ENCODE data around the gene DYNLRB1. TPM values are rescaled to one million over a fixed set of nuclear protein-coding genes. Genes with fewer than 3 reads are reported as not detected.
A peak's percentile ranks its signal among the peaks of the same experiment; 100 is the strongest.

Gene DYNLRB1
- total RNA-seq, 1 donor from 2014 or later = 161 TPM

DNA sequence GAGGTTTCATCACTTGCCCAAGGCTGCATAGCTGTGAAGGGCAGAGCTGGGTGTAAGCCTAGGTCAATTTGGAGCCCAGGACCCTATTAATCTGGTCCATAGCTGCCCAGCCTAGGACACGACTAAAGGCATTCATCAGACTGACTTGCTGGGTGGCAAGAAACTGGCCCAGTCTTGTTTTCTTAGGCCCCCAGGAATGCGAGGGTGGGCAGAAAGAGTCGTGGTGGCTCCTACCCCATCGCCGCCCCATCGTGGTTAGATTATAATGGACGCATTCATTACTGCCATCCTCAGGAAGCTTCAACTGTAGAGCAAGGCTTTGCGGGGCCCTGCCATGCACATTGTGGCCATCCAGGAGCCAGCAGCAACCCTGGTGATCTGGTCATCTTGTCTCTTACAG is 16.1 kb downstream of the DYNLRB1 start:
- ATAC-seq (no peak), DNase-seq (no peak)
- Histone ChIP-seq H3K4me3 (no peak overlapping the region), H3K9me3 (no peaks in the 10 kb centered on the region), H3K4me1 (peaks cover 26% of the 10 kb centered on the region), H3K27me3 (ENCODE audit: low read depth) (no peaks in the 10 kb centered on the region), H3K27ac (no peak overlapping the region), H3K36me3 (peaks cover 95% of the 10 kb centered on the region)
- intact Hi-C loops (cut with DNase I) = no loop called here
- TF ChIP-seq, protein P1, sequence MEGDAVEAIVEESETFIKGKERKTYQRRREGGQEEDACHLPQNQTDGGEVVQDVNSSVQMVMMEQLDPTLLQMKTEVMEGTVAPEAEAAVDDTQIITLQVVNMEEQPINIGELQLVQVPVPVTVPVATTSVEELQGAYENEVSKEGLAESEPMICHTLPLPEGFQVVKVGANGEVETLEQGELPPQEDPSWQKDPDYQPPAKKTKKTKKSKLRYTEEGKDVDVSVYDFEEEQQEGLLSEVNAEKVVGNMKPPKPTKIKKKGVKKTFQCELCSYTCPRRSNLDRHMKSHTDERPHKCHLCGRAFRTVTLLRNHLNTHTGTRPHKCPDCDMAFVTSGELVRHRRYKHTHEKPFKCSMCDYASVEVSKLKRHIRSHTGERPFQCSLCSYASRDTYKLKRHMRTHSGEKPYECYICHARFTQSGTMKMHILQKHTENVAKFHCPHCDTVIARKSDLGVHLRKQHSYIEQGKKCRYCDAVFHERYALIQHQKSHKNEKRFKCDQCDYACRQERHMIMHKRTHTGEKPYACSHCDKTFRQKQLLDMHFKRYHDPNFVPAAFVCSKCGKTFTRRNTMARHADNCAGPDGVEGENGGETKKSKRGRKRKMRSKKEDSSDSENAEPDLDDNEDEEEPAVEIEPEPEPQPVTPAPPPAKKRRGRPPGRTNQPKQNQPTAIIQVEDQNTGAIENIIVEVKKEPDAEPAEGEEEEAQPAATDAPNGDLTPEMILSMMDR (IDR thresholded peaks at IDR 0.05) = no peak

DNA sequence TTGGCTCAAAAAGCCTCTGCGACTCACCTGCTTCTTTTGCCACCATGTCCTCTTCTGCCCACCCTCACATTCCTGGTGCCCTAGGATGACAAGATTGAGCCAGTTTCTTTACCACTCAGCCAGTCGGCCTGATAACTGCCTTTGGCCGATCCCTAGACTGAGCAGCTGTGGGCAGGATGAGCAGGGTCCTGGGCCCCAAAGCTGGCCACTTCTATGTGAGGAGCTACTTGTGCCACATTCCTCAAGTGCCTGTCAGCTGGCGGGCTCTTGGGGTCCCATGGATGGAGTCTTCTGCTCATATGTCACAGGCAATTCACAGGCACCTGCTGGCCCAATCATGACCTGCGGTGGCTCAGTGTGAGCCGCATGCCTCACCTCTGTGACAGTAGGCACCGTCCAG is 16.5 kb downstream of the DYNLRB1 start:
- H3K36me3 ChIP-seq = peaks cover 95% of the 10 kb centered on the region
- intact Hi-C loops (cut with DNase I) = no loop called here
- no peak overlapping the region for H3K27ac ChIP-seq
- H3K27me3 ChIP-seq (ENCODE audit: low read depth) = no peaks in the 10 kb centered on the region
- DNase-seq (no peak), ATAC-seq (no peak)
- no peak overlapping the region for H3K4me3 ChIP-seq
- peaks cover 25% of the 10 kb centered on the region for H3K4me1 ChIP-seq
- no peaks in the 10 kb centered on the region for H3K9me3 ChIP-seq
- TF ChIP-seq, protein P1 (IDR thresholded peaks at IDR 0.05) = no peak

DNA sequence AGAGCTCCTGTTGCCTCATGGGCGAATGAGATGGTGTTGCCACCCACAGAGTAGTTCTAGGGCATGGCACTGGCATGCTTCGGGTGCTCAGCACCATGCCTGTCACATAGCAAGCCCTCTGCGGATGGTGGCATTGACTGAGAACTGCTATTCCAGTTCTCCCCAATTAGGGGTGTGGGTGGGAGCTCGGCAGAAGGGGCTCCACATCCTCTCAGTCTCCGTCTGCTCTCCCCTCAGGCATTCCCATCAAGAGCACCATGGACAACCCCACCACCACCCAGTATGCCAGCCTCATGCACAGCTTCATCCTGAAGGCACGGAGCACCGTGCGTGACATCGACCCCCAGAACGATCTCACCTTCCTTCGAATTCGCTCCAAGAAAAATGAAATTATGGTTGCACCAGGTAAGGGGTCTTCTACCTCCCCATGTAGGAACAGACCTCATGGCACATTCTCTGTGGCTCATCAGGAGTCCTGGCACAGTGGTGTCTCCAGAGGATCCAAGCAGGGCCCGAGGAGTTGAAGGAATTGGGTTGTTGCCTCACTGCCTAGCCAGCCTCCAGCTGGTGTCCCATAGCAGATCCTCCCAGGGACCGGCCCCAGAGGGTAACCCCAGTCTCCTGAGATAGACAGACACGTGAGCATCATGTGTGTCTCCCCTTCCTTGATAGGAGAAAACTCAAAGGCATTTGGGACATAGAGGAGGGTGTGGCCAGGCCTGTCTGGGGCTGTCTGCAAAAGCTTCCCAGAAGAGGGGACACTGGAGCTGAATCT is 18.4 kb downstream of the DYNLRB1 start:
- Histone ChIP-seq H3K36me3 (peaks cover 94% of the 10 kb centered on the region), H3K4me1 (peaks cover 12% of the 10 kb centered on the region), H3K9me3 (no peaks in the 10 kb centered on the region), H3K4me3 (no peak overlapping the region), H3K27ac (no peak overlapping the region), H3K27me3 (ENCODE audit: low read depth) (no peaks in the 10 kb centered on the region)
- no peak for DNase-seq
- intact Hi-C loops (cut with DNase I) = no loop called here
- TF ChIP-seq, protein P1 (IDR thresholded peaks at IDR 0.05) = no peak
- no peak for ATAC-seq

DNA sequence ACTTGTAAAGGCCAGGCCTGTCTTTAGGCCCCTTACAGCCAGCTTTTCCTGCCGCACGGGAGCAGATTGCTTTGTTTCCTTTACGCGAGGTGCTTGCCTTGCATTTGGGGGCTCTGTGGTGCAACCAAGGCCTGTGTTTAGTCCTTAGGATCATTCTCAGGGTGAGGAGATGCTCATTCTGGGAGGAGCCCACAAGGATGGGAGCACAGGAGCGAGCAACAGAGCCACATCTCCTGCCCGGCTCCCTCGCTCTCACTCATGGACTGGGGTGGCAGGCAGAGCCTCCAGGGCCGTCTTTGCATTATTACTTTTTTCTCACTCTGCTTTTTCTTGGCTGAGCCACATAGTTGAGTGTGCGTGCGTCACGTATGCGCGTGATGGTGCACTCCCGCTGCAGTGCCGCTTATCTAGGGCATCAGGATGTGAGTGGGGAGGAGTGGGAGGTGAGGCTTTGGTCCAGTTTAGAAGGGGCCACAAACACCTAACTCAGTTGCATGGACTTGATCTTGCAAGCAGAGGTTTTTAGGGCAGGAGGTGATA is 19.1 kb downstream of the DYNLRB1 start:
- no peak for ATAC-seq
- Histone ChIP-seq H3K4me1 (peaks cover 4% of the 10 kb centered on the region), H3K9me3 (no peaks in the 10 kb centered on the region), H3K27ac (no peak overlapping the region), H3K4me3 (no peak overlapping the region), H3K36me3 (peaks cover 94% of the 10 kb centered on the region), H3K27me3 (ENCODE audit: low read depth) (no peaks in the 10 kb centered on the region)
- TF ChIP-seq, protein P1 (IDR thresholded peaks at IDR 0.05) = no peak
- peak; percentile 27 for DNase-seq
- intact Hi-C loops (cut with DNase I) = no loop called here

DNA sequence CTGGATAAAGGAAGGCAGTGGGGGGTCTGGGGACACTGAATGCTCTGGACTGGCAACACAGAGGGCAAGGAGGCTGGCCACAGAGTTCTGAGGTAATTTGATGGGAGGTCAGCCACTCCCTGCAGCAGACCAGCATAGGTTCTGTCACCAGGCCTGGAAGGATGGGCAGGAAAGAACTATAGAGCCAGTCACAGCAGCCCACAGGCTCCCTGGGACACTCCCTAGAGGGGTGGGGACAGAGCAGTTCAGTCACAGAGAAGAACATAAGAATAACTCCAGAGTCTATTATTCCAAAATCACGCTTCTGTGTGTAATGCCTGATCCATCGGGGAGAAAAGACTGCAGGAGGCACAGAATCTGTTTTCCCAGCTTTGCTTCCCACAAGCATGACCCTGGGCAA is 19.6 kb downstream of the DYNLRB1 start:
- Histone ChIP-seq H3K27me3 (ENCODE audit: low read depth) (no peaks in the 10 kb centered on the region), H3K36me3 (peaks cover 94% of the 10 kb centered on the region), H3K27ac (no peak overlapping the region), H3K9me3 (no peaks in the 10 kb centered on the region), H3K4me3 (no peak overlapping the region), H3K4me1 (no peaks in the 10 kb centered on the region)
- ATAC-seq (no peak), DNase-seq (no peak)
- intact Hi-C loops (cut with DNase I) = no loop called here
- TF ChIP-seq, protein P1 (IDR thresholded peaks at IDR 0.05) = no peak
